ENCODE results near the gene METTL17.
"Not testable (repeated sequence)": the region's sequence is repeated elsewhere in the genome, so short reads cannot be mapped to it uniquely, and the experiment has no call there.

The METTL17 gene

GRCh38 chr14:20970983-20971704 lies 18.6 kb upstream of the METTL17 start:
- peak; percentile 47 for DNase-seq (ENCODE audit: extremely low read depth, low read depth)
- TF ChIP-seq CTCF (IDR thresholded peaks at IDR 0.05; ENCODE audit: low read depth, low read length): peak; percentile 86

- DNase-seq (ENCODE audit: extremely low read depth, low read depth): no peak
- TF ChIP-seq CTCF (IDR thresholded peaks at IDR 0.05; ENCODE audit: low read depth, low read length): no peak
Observed at GRCh38 chr14:20971705-20972021, 18.1 kb upstream of the METTL17 start.

- no peak for DNase-seq (ENCODE audit: extremely low read depth, low read depth)
- no peak for TF ChIP-seq CTCF (IDR thresholded peaks at IDR 0.05; ENCODE audit: low read depth, low read length)
Observed at GRCh38 chr14:20973501-20973900, 16.3 kb upstream of the METTL17 start.

DNA sequence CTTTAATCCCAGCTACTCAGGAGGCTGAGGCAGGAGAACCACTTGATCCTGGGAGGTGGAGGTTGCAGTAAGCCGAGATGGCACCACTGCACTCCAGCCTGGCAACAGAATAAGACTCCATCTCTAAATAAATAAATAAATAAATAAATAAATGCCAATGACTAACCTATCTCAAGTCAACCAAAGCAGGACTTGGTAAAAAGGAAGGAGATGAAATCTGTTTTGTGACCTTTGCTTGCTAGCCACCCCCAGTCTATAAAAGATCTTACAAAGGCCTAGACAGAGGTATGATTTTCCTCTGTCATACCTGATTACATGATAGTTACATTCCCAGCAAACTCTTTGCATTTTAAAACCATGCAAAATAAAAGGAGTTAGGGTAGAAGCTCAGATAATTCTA lies 13.5 kb upstream of the METTL17 start:
- no peak for DNase-seq (ENCODE audit: extremely low read depth, low read depth)
- no peak for TF ChIP-seq CTCF (IDR thresholded peaks at IDR 0.05; ENCODE audit: low read depth, low read length)

GRCh38 chr14:20978687-20979086 lies 11.1 kb upstream of the METTL17 start:
- DNase-seq (ENCODE audit: extremely low read depth, low read depth): no peak
- no peak for TF ChIP-seq CTCF (IDR thresholded peaks at IDR 0.05; ENCODE audit: low read depth, low read length)

GRCh38 chr14:20980906-20981305 lies 8.9 kb upstream of the METTL17 start:
- no peak for DNase-seq (ENCODE audit: extremely low read depth, low read depth)
- no peak for TF ChIP-seq CTCF (IDR thresholded peaks at IDR 0.05; ENCODE audit: low read depth, low read length)

DNA sequence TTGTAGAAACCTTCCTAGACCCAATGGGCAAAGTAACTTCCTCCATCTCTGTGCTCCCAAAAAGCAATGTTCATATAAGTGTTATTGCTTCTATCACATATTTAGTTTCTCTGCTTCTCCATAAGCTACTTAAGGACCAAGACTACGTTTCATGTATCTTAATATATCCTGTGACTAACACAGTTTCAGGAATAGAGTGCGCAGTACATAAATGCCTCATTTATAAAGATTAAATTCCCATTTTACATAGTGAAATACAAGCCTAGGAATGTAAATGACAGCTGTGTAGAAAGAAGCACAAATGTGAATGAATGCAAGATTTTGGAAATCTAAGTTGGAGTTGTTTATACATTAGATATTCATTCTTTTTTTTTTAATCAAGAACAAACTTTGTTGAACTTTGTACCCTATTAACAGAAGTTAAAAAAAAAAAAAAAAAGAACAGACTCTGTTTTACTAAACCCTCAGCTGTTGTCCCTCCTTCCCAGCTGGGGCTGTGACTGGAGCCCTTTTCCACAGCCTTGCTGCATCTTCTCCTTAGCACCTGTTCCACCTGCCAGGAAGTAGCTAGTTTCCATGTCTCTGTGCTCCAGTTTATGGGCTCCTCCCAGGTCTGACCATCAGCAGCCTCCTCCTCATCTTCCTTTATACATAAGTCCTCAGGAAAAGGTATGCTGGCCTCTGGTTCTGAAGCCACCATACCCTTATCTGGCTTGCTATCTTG lies 7.0 kb upstream of the METTL17 start:
- DNase-seq (ENCODE audit: extremely low read depth, low read depth): no peak
- TF ChIP-seq CTCF (IDR thresholded peaks at IDR 0.05; ENCODE audit: low read depth, low read length): no peak

DNA sequence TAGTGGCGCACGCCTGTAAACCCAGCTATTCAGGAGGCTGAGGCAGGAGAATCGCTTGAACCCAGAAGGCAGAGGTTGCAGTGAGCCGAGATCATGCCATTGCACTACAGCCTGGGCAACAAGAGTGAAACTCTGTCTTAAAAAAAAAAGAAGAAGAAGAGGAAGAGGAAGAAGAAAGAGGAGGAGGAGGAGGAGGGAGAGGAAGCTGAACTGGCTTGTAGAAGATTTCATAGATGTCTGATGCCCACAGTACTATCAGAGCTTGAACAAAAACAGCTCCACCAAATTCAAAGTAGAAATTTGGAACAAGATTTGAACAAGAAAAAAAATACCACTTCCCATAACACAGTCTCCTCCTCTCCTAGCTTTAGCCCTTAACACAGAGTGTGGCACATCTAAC lies 4.1 kb upstream of the METTL17 start:
- not testable (repeated sequence) for DNase-seq (ENCODE audit: extremely low read depth, low read depth)
